K562 (cell line): ENCODE measurements around the gene HS6ST1. TPM values are rescaled to one million over a fixed set of nuclear protein-coding genes. Genes with fewer than 3 reads are reported as not detected.

Experiments used
- CREM ChIP-seq: IDR thresholded peaks from 2 replicates; pipeline ENCODE4 v1.6.1; 2014; ENCODE audit warnings: antibody characterized with exemption, low read depth
- ERF ChIP-seq: fragments of 450-650 bp; formaldehyde crosslinking; IDR thresholded peaks from 2 replicates; pipeline ENCODE4 v1.4.0; 2020; ENCODE audit warnings: mild to moderate bottlenecking, mixed read lengths
- NUFIP1 ChIP-seq: fragments of 450-650 bp; IDR thresholded peaks from 2 replicates; pipeline ENCODE4 v1.6.1; 2018; ENCODE audit not compliant: partially characterized antibody
- TGIF2 ChIP-seq: sonication (generic); formaldehyde crosslinking; IDR thresholded peaks from 2 replicates; pipeline ENCODE4 v1.8.1; 2022; ENCODE audit warnings: mild to moderate bottlenecking, missing genetic modification reagents, moderate library complexity
- ZNF121 ChIP-seq: sonication (generic); formaldehyde crosslinking; conservative IDR thresholded peaks from 2 replicates; pipeline ENCODE4 v1.8.0; 2022; ENCODE audit warnings: missing genetic modification reagents
- ZNF696 ChIP-seq: fragments of 250-450 bp; sonication (Bioruptor Pico); conservative IDR thresholded peaks from 2 replicates; pipeline ENCODE4 v1.4.0; 2020; ENCODE audit warnings: mild to moderate bottlenecking, moderate library complexity
- ZNF77 ChIP-seq: fragments of 250-450 bp; sonication (Bioruptor Pico); IDR thresholded peaks from 2 replicates; pipeline ENCODE4 v1.5.0; 2020
- polyA plus RNA-seq, 8 experiments: library from polyadenylated mRNA; depleted of rRNA in 4 of 8; stranded (reverse) in 5 of 8; unstranded in 3 of 8; fragments of >200 nt; fragmentation: Nextera tagmentation in 2 of 8; fragmentation: Illumina TruSeq in 1 of 8; extraction: Ambion mirVana in 2 of 8; extraction: Trizol in 1 of 8; gene quantifications; 2 replicates each; pipeline versions ENCODE4 v1.2.1 to v1.2.3, GENCODE V29; 2011 to 2014; ENCODE audit warnings: inconsistent platforms in 1 of 8, missing spikeins in 1 of 8
- total RNA-seq, 7 experiments: library from RNA; depleted of rRNA in 6 of 7; stranded (reverse); fragments of >200 nt in 6 of 7; fragmentation: Illumina TruSeq in 2 of 7; extraction: Trizol in 2 of 7; gene quantifications; 2 replicates each; pipeline versions ENCODE4 v1.2.1 to v1.2.3, GENCODE V29; 2011 to 2021; ENCODE audit warnings: low replicate concordance in 1 of 7
- TF ChIP-seq, protein P1 (sequence below): fragments of 250-450 bp; sonication (Bioruptor Pico); IDR thresholded peaks from 2 replicates; pipeline ENCODE4 v1.4.0; 2020; ENCODE audit warnings: mild to moderate bottlenecking, moderate library complexity
- TF ChIP-seq, protein P2 (sequence below): fragments of 250-450 bp; sonication (Bioruptor Pico); IDR thresholded peaks from 2 replicates; pipeline ENCODE4 v1.8.0; 2022; ENCODE audit warnings: moderate library complexity, mild to moderate bottlenecking, inconsistent platforms
- TF ChIP-seq, protein P3 (sequence below): conservative IDR thresholded peaks from 2 replicates; pipeline ENCODE4 v1.6.1; 2011; ENCODE audit warnings: low read depth, mild to moderate bottlenecking, low read length; ENCODE audit not compliant: control insufficient read depth

The HS6ST1 gene
- total and polyA plus RNA-seq, 9 of the 15 experiments (the other 6 are each of a cell fraction or from before 2014, with no cell fraction given): 0.06 to 7.4 (median 3.8) TPM

DNA sequence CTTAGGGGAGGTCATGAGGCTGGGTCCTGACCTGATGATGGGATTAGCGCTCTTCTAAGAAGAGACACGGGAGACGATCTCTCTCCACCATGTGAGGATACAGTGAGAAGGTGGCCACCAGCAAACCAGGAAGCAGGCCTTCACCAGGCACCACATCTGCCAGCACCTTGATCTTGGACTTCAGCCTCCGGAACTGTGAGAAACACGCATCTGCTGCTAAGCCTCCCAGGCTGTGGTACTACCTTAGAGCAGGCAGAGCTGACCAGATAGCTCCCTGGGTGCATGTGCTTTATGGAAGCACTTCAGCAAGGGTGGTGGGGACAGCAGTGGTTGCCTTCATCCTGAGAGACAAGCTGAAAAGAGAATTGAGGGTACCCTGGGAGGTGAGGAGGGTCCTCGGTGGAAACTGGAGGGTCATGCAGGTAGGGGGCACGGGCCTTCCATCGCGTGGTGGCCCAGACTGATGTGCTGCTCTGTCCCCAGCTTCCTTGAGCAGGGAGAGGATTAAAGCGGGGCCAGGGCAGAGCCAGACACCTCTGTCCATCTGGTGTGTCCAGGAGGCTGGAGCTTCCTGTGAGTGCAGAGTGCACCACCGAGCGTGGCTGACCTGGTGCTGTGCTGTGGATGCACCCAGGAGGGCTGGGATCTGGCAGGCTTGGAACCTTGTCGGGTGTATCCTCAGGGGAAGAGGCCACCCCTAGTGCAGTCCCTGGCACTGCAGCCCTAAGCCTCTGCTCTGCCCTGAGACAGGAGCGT, 42.9 kb upstream of the HS6ST1 start (continued):
- TF ChIP-seq, protein P1, sequence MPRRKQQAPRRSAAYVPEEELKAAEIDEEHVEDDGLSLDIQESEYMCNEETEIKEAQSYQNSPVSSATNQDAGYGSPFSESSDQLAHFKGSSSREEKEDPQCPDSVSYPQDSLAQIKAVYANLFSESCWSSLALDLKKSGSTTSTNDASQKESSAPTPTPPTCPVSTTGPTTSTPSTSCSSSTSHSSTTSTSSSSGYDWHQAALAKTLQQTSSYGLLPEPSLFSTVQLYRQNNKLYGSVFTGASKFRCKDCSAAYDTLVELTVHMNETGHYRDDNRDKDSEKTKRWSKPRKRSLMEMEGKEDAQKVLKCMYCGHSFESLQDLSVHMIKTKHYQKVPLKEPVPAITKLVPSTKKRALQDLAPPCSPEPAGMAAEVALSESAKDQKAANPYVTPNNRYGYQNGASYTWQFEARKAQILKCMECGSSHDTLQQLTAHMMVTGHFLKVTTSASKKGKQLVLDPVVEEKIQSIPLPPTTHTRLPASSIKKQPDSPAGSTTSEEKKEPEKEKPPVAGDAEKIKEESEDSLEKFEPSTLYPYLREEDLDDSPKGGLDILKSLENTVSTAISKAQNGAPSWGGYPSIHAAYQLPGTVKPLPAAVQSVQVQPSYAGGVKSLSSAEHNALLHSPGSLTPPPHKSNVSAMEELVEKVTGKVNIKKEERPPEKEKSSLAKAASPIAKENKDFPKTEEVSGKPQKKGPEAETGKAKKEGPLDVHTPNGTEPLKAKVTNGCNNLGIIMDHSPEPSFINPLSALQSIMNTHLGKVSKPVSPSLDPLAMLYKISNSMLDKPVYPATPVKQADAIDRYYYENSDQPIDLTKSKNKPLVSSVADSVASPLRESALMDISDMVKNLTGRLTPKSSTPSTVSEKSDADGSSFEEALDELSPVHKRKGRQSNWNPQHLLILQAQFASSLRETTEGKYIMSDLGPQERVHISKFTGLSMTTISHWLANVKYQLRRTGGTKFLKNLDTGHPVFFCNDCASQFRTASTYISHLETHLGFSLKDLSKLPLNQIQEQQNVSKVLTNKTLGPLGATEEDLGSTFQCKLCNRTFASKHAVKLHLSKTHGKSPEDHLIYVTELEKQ: no peak
- TF ChIP-seq ZNF77: no peak
- no peak for TF ChIP-seq NUFIP1
- TF ChIP-seq ZNF696 (CRISPR knock-in tag): no peak
- TF ChIP-seq, protein P2, sequence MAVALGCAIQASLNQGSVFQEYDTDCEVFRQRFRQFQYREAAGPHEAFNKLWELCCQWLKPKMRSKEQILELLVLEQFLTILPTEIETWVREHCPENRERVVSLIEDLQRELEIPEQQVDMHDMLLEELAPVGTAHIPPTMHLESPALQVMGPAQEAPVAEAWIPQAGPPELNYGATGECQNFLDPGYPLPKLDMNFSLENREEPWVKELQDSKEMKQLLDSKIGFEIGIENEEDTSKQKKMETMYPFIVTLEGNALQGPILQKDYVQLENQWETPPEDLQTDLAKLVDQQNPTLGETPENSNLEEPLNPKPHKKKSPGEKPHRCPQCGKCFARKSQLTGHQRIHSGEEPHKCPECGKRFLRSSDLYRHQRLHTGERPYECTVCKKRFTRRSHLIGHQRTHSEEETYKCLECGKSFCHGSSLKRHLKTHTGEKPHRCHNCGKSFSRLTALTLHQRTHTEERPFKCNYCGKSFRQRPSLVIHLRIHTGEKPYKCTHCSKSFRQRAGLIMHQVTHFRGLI (CRISPR knock-in tag): no peak
- TF ChIP-seq, protein P3, sequence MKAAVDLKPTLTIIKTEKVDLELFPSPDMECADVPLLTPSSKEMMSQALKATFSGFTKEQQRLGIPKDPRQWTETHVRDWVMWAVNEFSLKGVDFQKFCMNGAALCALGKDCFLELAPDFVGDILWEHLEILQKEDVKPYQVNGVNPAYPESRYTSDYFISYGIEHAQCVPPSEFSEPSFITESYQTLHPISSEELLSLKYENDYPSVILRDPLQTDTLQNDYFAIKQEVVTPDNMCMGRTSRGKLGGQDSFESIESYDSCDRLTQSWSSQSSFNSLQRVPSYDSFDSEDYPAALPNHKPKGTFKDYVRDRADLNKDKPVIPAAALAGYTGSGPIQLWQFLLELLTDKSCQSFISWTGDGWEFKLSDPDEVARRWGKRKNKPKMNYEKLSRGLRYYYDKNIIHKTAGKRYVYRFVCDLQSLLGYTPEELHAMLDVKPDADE: no peak
- TF ChIP-seq ZNF121 (CRISPR knock-in tag): no peak
- TF ChIP-seq CREM: no peak
- TF ChIP-seq ERF (CRISPR knock-in tag): no peak
- no peak for TF ChIP-seq TGIF2 (CRISPR knock-in tag)
- TF ChIP-seq, all 486 proteins: peak for 0
